WERI-Rb-1 (cell line): ENCODE results near the gene DIRAS1.

ENCODE experiments used
- DNase-seq: peaks from one replicate; pipeline ENCODE4 v3.0.0-alpha.2; 2020
- H3K27ac ChIP-seq: fragments of 250-450 bp; sonication (Bioruptor Pico); 2 replicates; pipeline ENCODE4 v1.5.1; 2020; ENCODE audit warnings: mild to moderate bottlenecking, moderate library complexity
- H3K27me3 ChIP-seq: fragments of 250-450 bp; sonication (Bioruptor Pico); 2 replicates; pipeline ENCODE4 v1.5.1; 2021; ENCODE audit warnings: mild to moderate bottlenecking, low read depth, moderate library complexity; ENCODE audit not compliant: insufficient read depth, severe bottlenecking
- H3K36me3 ChIP-seq: fragments of 250-450 bp; sonication (Bioruptor Pico); 2 replicates; pipeline ENCODE4 v1.5.1; 2020; ENCODE audit warnings: mild to moderate bottlenecking, moderate library complexity
- H3K4me3 ChIP-seq: 2 replicates; pipeline ENCODE4 v1.5.1; 2011; ENCODE audit warnings: low read depth, mild to moderate bottlenecking, control low read depth, low read length
- H3K9me3 ChIP-seq: fragments of 250-450 bp; sonication (Bioruptor Pico); 2 replicates; pipeline ENCODE4 v1.5.1; 2021; ENCODE audit warnings: mild to moderate bottlenecking, moderate library complexity; ENCODE audit not compliant: severe bottlenecking
- TF ChIP-seq, protein P1 (sequence below): IDR thresholded peaks from 2 replicates; pipeline ENCODE4 v1.5.1; 2011; ENCODE audit warnings: low read depth, mild to moderate bottlenecking, control low read depth, inconsistent platforms, low read length

DIRAS1 gene

DNA sequence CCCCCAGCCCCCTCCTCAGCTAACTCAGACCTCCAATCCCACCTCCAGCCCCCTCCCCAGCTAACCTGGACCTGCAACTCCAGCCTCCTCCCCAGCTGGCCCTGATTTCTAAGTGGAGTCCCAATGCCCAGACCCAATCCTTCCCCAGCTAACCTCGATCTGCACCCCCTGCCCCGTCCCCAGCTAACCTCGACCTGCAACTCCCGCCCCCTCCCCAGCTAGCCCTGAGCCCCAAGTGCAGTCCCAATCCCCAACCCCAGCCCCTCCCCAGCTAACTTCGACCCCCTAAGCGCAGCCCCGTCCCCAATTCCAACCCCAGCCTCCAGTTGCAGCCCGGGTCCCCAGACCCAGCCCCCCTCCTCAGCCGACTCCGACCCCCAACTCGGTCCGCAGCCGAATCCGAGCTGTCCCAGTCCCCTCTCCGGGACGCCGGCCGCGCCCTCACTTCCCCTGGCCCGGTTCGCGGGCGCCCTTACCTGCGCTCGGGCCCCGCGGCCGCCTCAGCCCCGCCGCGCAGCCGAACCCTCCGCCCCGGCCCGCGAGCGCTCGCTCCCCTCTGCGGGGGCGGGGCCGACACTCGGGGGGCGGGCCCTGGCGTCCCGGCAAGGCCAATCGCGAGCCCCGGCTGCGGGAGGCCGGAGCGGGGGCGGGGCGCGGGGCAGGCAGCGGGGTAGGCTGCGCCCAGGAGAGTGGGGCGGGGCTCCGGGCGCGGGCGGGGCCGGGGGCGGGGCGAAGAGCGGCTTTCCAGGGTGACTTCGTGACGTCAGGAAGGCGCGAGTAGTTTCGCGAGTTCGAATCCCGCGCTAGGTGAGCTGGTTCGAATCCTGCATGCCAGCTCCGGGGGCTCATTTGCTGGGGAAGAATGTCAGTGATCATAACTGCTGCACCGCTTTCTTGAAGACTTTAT, 18.7 kb downstream of the DIRAS1 start, which contains the start of gene GNG7:
TSS of gene GNG7 (minus strand) at position 525 of the 907 bp plus-strand sequence. CDS start 182,006 bp downstream, outside the sequence.
- H3K36me3 ChIP-seq, result no peaks in the 10 kb centered on the region
- peak; percentile 92 for DNase-seq
- TF ChIP-seq, protein P1, sequence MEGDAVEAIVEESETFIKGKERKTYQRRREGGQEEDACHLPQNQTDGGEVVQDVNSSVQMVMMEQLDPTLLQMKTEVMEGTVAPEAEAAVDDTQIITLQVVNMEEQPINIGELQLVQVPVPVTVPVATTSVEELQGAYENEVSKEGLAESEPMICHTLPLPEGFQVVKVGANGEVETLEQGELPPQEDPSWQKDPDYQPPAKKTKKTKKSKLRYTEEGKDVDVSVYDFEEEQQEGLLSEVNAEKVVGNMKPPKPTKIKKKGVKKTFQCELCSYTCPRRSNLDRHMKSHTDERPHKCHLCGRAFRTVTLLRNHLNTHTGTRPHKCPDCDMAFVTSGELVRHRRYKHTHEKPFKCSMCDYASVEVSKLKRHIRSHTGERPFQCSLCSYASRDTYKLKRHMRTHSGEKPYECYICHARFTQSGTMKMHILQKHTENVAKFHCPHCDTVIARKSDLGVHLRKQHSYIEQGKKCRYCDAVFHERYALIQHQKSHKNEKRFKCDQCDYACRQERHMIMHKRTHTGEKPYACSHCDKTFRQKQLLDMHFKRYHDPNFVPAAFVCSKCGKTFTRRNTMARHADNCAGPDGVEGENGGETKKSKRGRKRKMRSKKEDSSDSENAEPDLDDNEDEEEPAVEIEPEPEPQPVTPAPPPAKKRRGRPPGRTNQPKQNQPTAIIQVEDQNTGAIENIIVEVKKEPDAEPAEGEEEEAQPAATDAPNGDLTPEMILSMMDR, result no peak
- H3K9me3 ChIP-seq, result no peaks in the 10 kb centered on the region
- H3K4me3 ChIP-seq, result peak within 1 kb of the TSS; percentile 52
- peaks cover 12% of the 10 kb centered on the region for H3K27me3 ChIP-seq
- no peak within 1 kb of the TSS for H3K27ac ChIP-seq

- H3K36me3 ChIP-seq, result no peaks in the 10 kb centered on the region
- TF ChIP-seq, protein P1, result no peak
- no peak overlapping the region for H3K4me3 ChIP-seq
- H3K27ac ChIP-seq, result no peak overlapping the region
- no peaks in the 10 kb centered on the region for H3K9me3 ChIP-seq
- peaks cover 12% of the 10 kb centered on the region for H3K27me3 ChIP-seq
- DNase-seq, result no peak
Measured at GRCh38 chr19:2701361-2702169, 19.6 kb downstream of the DIRAS1 start.

DNA sequence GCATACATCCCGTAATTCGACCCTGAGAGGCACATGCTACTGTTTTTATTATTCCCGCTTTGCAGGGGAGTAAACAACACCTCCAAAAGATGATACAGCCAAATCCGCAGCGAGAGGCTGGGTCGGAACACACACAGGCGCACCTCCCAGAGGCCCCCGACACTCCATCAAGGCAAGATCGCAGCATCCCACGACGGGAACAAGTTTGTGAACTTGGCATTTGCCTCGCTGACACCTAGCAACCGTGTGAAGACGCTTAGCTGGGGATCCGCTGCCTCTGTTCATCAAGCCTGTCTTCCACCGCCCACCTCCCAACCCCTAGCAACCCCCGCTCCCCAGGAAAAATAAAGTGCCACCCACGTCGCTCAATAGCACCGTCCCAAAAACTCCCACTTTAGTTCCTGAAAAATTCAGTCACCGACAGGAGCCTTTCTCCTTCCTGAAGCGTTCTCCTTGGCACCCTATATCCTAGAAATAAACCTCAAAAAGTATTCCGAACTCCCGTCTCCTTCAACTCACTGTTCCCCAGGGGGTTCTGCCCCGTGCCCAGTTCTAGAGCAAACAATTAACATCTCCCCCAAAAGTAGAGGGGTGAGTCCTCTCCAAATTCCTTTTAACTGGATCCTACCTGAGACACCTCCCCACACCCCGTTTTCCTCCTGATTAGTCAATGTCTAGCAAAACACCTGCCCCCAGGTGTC, 20.4 kb downstream of the DIRAS1 start:
- Histone ChIP-seq H3K4me3 (no peak overlapping the region), H3K9me3 (no peaks in the 10 kb centered on the region), H3K36me3 (no peaks in the 10 kb centered on the region), H3K27ac (no peak overlapping the region), H3K27me3 (peaks cover 12% of the 10 kb centered on the region)
- TF ChIP-seq, protein P1, result no peak
- DNase-seq, result no peak

DNA sequence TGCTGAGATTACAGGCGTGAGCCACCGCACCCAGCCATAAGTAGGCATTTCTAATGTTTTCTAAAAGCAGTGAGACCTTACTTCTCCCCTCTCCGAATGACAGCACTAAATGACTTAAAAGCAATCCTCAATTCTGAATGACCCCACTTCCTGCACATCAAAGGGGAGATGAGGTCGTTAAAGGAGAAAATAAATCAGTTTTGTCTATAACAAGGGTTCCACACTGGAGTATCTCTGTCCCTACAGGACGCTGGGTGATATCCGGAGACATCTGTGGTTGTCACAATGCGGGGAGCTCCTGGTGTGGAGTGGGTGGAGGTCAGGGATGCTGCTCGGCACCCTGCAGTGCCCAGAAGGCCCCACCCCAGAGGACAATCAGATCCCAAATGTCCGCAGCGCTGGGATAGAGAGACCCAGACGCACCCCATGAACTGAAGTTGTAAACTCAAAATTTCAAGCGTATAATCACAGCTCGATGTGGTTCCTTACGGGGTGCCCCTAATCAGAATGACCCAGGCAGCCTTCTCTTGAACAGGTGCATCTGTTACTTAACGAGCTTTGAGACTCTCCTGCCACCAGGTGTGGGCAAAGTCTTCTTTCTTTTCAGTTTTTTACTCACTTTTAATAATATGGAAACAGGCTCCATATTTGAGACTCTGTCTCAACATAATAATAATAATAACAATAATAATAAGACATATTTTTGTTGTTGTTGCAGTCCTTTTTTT, 21.6 kb downstream of the DIRAS1 start:
- no peak overlapping the region for H3K27ac ChIP-seq

More for the DNA sequence above, 21.6 kb downstream of the DIRAS1 start:
- Histone ChIP-seq H3K4me3 (no peak overlapping the region), H3K27me3 (peaks cover 12% of the 10 kb centered on the region), H3K9me3 (no peaks in the 10 kb centered on the region), H3K36me3 (no peaks in the 10 kb centered on the region)
- no peak for DNase-seq
- TF ChIP-seq, protein P1, result no peak
